ENCODE measurements around the gene F2.
A peak's percentile ranks its signal among the peaks of the same experiment; 100 is the strongest.
"Not testable (repeated sequence)": the region's sequence is repeated elsewhere in the genome, so short reads cannot be mapped to it uniquely, and the experiment has no call there.

Gene F2

GRCh38 chr11:46719048-46719542 lies at the start of gene F2:
Gene F2 (plus strand): TSS chr11:46719213. CDS start chr11:46719236, 23 bp downstream.
- DNase-seq = no peak

GRCh38 chr11:46669711-46670139 lies 49.3 kb upstream of the F2 start:
- peak; percentile 13 for DNase-seq

GRCh38 chr11:46670521-46670920 lies 48.5 kb upstream of the F2 start:
- not testable (repeated sequence) for DNase-seq

GRCh38 chr11:46671958-46672315 lies 47.1 kb upstream of the F2 start:
- no peak for DNase-seq

GRCh38 chr11:46672381-46672839 lies 46.6 kb upstream of the F2 start:
- peak; percentile 23 for DNase-seq

GRCh38 chr11:46673713-46674462 lies 45.1 kb upstream of the F2 start:
- DNase-seq = no peak

- DNase-seq = peak; percentile 6
These were observed 44.3 kb upstream of the F2 start for GRCh38 chr11:46674463-46675287.

- DNase-seq = peak; percentile 50
These were observed 43.6 kb upstream of the F2 start for GRCh38 chr11:46675288-46675851.

GRCh38 chr11:46675949-46676348 lies 43.1 kb upstream of the F2 start:
- no peak for DNase-seq

- DNase-seq = peak; percentile 46
These were observed 42.4 kb upstream of the F2 start for GRCh38 chr11:46676436-46677158.

- DNase-seq = no peak
These were observed 41.8 kb upstream of the F2 start for GRCh38 chr11:46677169-46677568.

GRCh38 chr11:46677991-46678740 lies 40.8 kb upstream of the F2 start:
- no peak for DNase-seq

GRCh38 chr11:46678741-46679130 lies 40.3 kb upstream of the F2 start:
- DNase-seq = no peak

GRCh38 chr11:46679241-46680163 lies 39.5 kb upstream of the F2 start:
- DNase-seq = no peak

- DNase-seq = no peak
These were observed 38.8 kb upstream of the F2 start for GRCh38 chr11:46680164-46680760.

GRCh38 chr11:46680815-46681214 lies 38.2 kb upstream of the F2 start:
- DNase-seq = no peak

- DNase-seq = no peak
These were observed 37.2 kb upstream of the F2 start for GRCh38 chr11:46681814-46682213.

GRCh38 chr11:46682773-46683752 lies 36.0 kb upstream of the F2 start:
- no peak for DNase-seq

- DNase-seq = no peak
These were observed 34.6 kb upstream of the F2 start for GRCh38 chr11:46684367-46684766.
